GM12878 (cell line): ENCODE data around the gene NOXA1. TPM values are rescaled to one million over a fixed set of nuclear protein-coding genes. Genes with fewer than 3 reads are reported as not detected.

ENCODE experiments used
- ATAC-seq: fragments of 200-7000 bp; cut with Tn5 transposase; 3 replicates; pipeline ENCODE4 v1.9.1; 2020; ENCODE audit warnings: mild to moderate bottlenecking, moderate library complexity
- BruUV-seq: library from RNA; stranded (reverse); fragments of 400-500 nt; replicated peaks from 2 replicates; lab custom pipeline; 2021; lab: Mats Ljungman, UMichigan
- CTCF ChIA-PET: fragments of 300-600 bp; sonication (Branson Sonifier 250); formaldehyde crosslinking; extraction: SDS; loops from one replicate; lab custom pipeline; 2021; ENCODE audit warnings: inconsistent platforms; lab: Yijun Ruan, JAX
- POLR2A ChIA-PET: fragments of 350-600 bp; formaldehyde crosslinking; extraction: SDS; loops from one replicate; lab custom pipeline; 2021; ENCODE audit warnings: inconsistent platforms; lab: Charles Lee
- RAD21 ChIA-PET: fragments of 300-600 bp; sonication (Branson Sonifier 250); formaldehyde crosslinking; loops from one replicate; lab custom pipeline; 2023; ENCODE audit warnings: antibody characterized with exemption; ENCODE audit not compliant: unreplicated experiment; lab: Charles Lee
- SMC1A ChIA-PET: fragments of 300-600 bp; sonication (Branson Sonifier 250); formaldehyde crosslinking; loops from one replicate; lab custom pipeline; 2023; ENCODE audit not compliant: unreplicated experiment, uncharacterized antibody; lab: Charles Lee
- DNase-seq: peaks from one replicate; pipeline ENCODE4 v3.0.0-alpha.2; 2011; ENCODE audit warnings: low read depth, low spot score
- FAIRE-seq: peaks from 3 replicates; lab custom pipeline; 2011; peaks lifted over from hg19 to GRCh38; lab: Jason Lieb, UNC
- H2AFZ ChIP-seq: 2 replicates; pipeline ENCODE4 v1.6.0; 2011; ENCODE audit warnings: low read depth, low read length, control low read depth; ENCODE audit not compliant: control insufficient read depth
- H3K27ac ChIP-seq: 2 replicates; pipeline ENCODE4 v1.5.1; 2011; ENCODE audit warnings: control low read depth; ENCODE audit not compliant: control insufficient read depth, insufficient read depth
- H3K27me3 ChIP-seq, 2 experiments: replicated peaks in 1 of 2; 2 replicates each; pipeline versions ENCODE4 v1.6.0 to v1.6.1; 2011; ENCODE audit warnings: low read length in 1 of 2; ENCODE audit not compliant: control insufficient read depth in 2 of 2, insufficient read depth in 2 of 2
- H3K36me3 ChIP-seq, 2 experiments: 2 replicates each; pipeline ENCODE4 v1.5.1; 2011; ENCODE audit warnings: low read length in 1 of 2; ENCODE audit not compliant: control insufficient read depth in 2 of 2, insufficient read depth in 2 of 2
- H3K4me1 ChIP-seq: 2 replicates; pipeline ENCODE4 v1.6.1; 2011; ENCODE audit warnings: mild to moderate bottlenecking, low read length, moderate library complexity, mixed read lengths; ENCODE audit not compliant: control insufficient read depth, insufficient read depth
- H3K4me2 ChIP-seq: 2 replicates; pipeline ENCODE4 v1.6.0; 2011; ENCODE audit warnings: control low read depth; ENCODE audit not compliant: control insufficient read depth, insufficient read depth
- H3K4me3 ChIP-seq: fragments of 200-600 bp; sonication (generic); 2 replicates; pipeline ENCODE4 v1.5.1; 2016
- H3K79me2 ChIP-seq: 2 replicates; pipeline ENCODE4 v1.6.0; 2011; ENCODE audit warnings: low read length; ENCODE audit not compliant: control insufficient read depth, insufficient read depth
- H3K9ac ChIP-seq: 2 replicates; pipeline ENCODE4 v1.8.0; 2011; ENCODE audit warnings: low read length, control low read depth, mixed read lengths; ENCODE audit not compliant: control insufficient read depth, insufficient read depth
- H3K9me3 ChIP-seq: replicated peaks from 3 replicates; pipeline ENCODE4 v1.5.1; 2011; ENCODE audit warnings: mild to moderate bottlenecking, low read length; ENCODE audit not compliant: control insufficient read depth, insufficient read depth
- H4K20me1 ChIP-seq: 2 replicates; pipeline ENCODE4 v1.6.0; 2011; ENCODE audit not compliant: control insufficient read depth, insufficient read depth
- BCL3 ChIP-seq: IDR thresholded peaks from 2 replicates; pipeline ENCODE4 v1.6.1; 2011; ENCODE audit warnings: borderline replicate concordance, low read depth, mild to moderate bottlenecking, moderate library complexity, low read length; ENCODE audit not compliant: insufficient read depth, poor library complexity, severe bottlenecking
- CEBPZ ChIP-seq: fragments of 150-350 bp; IDR thresholded peaks from 2 replicates; pipeline ENCODE4 v1.6.1; 2016; ENCODE audit warnings: low read depth, low read length
- ESRRA ChIP-seq: IDR thresholded peaks from 2 replicates; pipeline ENCODE4 v1.6.1; 2012; ENCODE audit warnings: mild to moderate bottlenecking, low read length, improper control_type of control experiment
- HDGF ChIP-seq: fragments of 450-650 bp; IDR thresholded peaks from 2 replicates; pipeline ENCODE4 v1.6.1; 2016; ENCODE audit warnings: antibody characterized with exemption
- POU2F2 ChIP-seq: IDR thresholded peaks from 3 replicates; pipeline ENCODE4 v1.6.1; 2011; ENCODE audit warnings: low read depth, mild to moderate bottlenecking, low read length, borderline replicate concordance
- SMAD1 ChIP-seq: fragments of 450-650 bp; IDR thresholded peaks from 2 replicates; pipeline ENCODE4 v1.6.1; 2018; ENCODE audit warnings: mild to moderate bottlenecking, low read depth; ENCODE audit not compliant: partially characterized antibody
- TCF7 ChIP-seq: IDR thresholded peaks from 2 replicates; pipeline ENCODE4 v1.6.1; 2014; ENCODE audit warnings: antibody characterized with exemption, borderline replicate concordance
- WGBS: methylation state at CpG from one replicate; pipeline ENCODE4 v1.1.6; 2016; ENCODE audit warnings: low lambda C conversion rate; ENCODE audit not compliant: insufficient replicate concordance, insufficient coverage; ENCODE audit errors: missing lambda C conversion rate; 5-methylcytosine and 5-hydroxymethylcytosine counted together
- in situ Hi-C: fragments of 300-500 bp; cut with MboI; formaldehyde crosslinking; loops from 9 replicates; pipeline ENCODE4 v1.14.3; 2018; ENCODE audit warnings: mixed read lengths
- intact Hi-C: fragments of 100-400 bp; cut with micrococcal nuclease; formaldehyde crosslinking; loops from one replicate; pipeline ENCODE4 v1.14.2; 2022; ENCODE audit not compliant: unreplicated experiment
- polyA plus RNA-seq, 11 experiments: library from polyadenylated mRNA; depleted of rRNA in 4 of 11; unstranded in 6 of 11; stranded (reverse) in 5 of 11; fragments of >200 nt; fragmentation: Nextera tagmentation in 4 of 11; fragmentation: Illumina TruSeq in 1 of 11; extraction: Ambion mirVana in 4 of 11; extraction: Trizol in 1 of 11; gene quantifications; 1 replicate in 1 of 11; 2 replicates in 10 of 11; pipeline versions ENCODE4 v1.2.1 to v1.2.3, GENCODE V29; 2011 to 2016; ENCODE audit warnings: inconsistent platforms in 2 of 11, missing spikeins in 2 of 11, low read depth in 1 of 11
- total RNA-seq, 4 experiments: library from RNA; depleted of rRNA in 3 of 4; stranded (reverse); fragments of >200 nt in 3 of 4; fragmentation: Illumina TruSeq in 1 of 4; extraction: Trizol in 1 of 4; gene quantifications; 2 replicates each; pipeline versions ENCODE4 v1.2.1 to v1.2.3, GENCODE V29; 2013 to 2021

The NOXA1 gene
- total and polyA plus RNA-seq, 10 of the 15 experiments (the other 5 are each of a cell fraction or from before 2014, with no cell fraction given): 0.08 to 0.20 TPM; not detected in 8

- Histone ChIP-seq H3K27ac (no peak overlapping the region), H3K4me1 (no peaks in the 10 kb centered on the region; the same call in 1 of the 2 replicates), H3K36me3 (no peaks in the 10 kb centered on the region; a peak in 1 of 4 replicates), H4K20me1 (no peaks in the 10 kb centered on the region), H3K9me3 (peaks cover 20% of the 10 kb centered on the region), H3K27me3 (no peaks in the 10 kb centered on the region), H3K4me3 (no peak overlapping the region), H3K79me2 (no peaks in the 10 kb centered on the region), H2AFZ (no peak overlapping the region), H3K9ac (no peak overlapping the region), H3K4me2 (no peak overlapping the region)
- intact Hi-C loops: no loop called here
- BruUV-seq: no TSS peak
- ChIA-PET CTCF (no interaction called here), RAD21 (no interaction called here), SMC1A (no interaction called here), POLR2A (no interaction called here)
- WGBS: 61% methylated on average over 20 of the region's 20 CpGs
- TF ChIP-seq HDGF (no peak), TCF7 (peak; percentile 56; the same call in 1 of the 2 replicates)
- no peak for DNase-seq
- ATAC-seq: no peak
- FAIRE-seq: no peak
- in situ Hi-C loops: no loop called here
Observed at GRCh38 chr9:137397675-137398423, 25.3 kb upstream of the NOXA1 start.

GRCh38 chr9:137398561-137399468, 24.4 kb upstream of the NOXA1 start:
- H3K9ac ChIP-seq: no peak overlapping the region
- in situ Hi-C loops: no loop called here
- H3K36me3 ChIP-seq: no peaks in the 10 kb centered on the region; a peak in 1 of 4 replicates
- no peak overlapping the region for H3K4me3 ChIP-seq
- no peak overlapping the region for H2AFZ ChIP-seq
- TSS peak; percentile 37 for BruUV-seq
- no peaks in the 10 kb centered on the region for H3K79me2 ChIP-seq
- ChIA-PET POLR2A (no interaction called here), SMC1A (no interaction called here), CTCF (no interaction called here), RAD21 (no interaction called here)
- no peak overlapping the region for H3K27ac ChIP-seq
- intact Hi-C loops: no loop called here
- H3K27me3 ChIP-seq: no peaks in the 10 kb centered on the region
- peaks cover 25% of the 10 kb centered on the region for H3K9me3 ChIP-seq
- no peaks in the 10 kb centered on the region; the same call in 1 of the 2 replicates for H3K4me1 ChIP-seq
- 96% methylated on average over 59 of the region's 60 CpGs for WGBS
- H4K20me1 ChIP-seq: no peaks in the 10 kb centered on the region
- ATAC-seq (no peak), FAIRE-seq (no peak), DNase-seq (no peak)
- H3K4me2 ChIP-seq: no peak overlapping the region
- no peak for TF ChIP-seq POU2F2
- TF ChIP-seq BCL3: no peak
- TF ChIP-seq ESRRA: no peak
- no peak for TF ChIP-seq SMAD1
- TF ChIP-seq CEBPZ: no peak
